Trophoblast cell (in vitro differentiated cells and primary cell): Measurements from ENCODE around the gene MILR1.
A peak's percentile ranks its signal among the peaks of the same experiment; 100 is the strongest.
"Not testable (repeated sequence)": the region's sequence is repeated elsewhere in the genome, so short reads cannot be mapped to it uniquely, and the experiment has no call there.

Experiments
- DNase-seq, 2 donors: peaks; one replicate each; pipeline ENCODE4 v3.0.0-alpha.2; 2016
- H2AFZ ChIP-seq: 2 replicates; pipeline ENCODE4 v1.6.1; 2013; ENCODE audit warnings: low read length, moderate library complexity, mild to moderate bottlenecking; ENCODE audit not compliant: insufficient read depth, poor library complexity
- H2AK5ac ChIP-seq: 2 replicates; pipeline ENCODE4 v1.6.1; 2013; ENCODE audit warnings: mild to moderate bottlenecking, low read length
- H2BK120ac ChIP-seq: 2 replicates; pipeline ENCODE4 v1.6.1; 2013; ENCODE audit warnings: low read length, mild to moderate bottlenecking, moderate library complexity; ENCODE audit not compliant: insufficient read depth, poor library complexity
- H2BK12ac ChIP-seq: 2 replicates; pipeline ENCODE4 v1.6.1; 2013; ENCODE audit warnings: mild to moderate bottlenecking, low read length, moderate library complexity
- H2BK5ac ChIP-seq: 2 replicates; pipeline ENCODE4 v1.6.1; 2013; ENCODE audit warnings: low read length, low read depth, moderate library complexity, mild to moderate bottlenecking; ENCODE audit not compliant: poor library complexity
- H3K14ac ChIP-seq: 2 replicates; pipeline ENCODE4 v1.6.1; 2013; ENCODE audit warnings: mild to moderate bottlenecking, low read length
- H3K18ac ChIP-seq: 2 replicates; pipeline ENCODE4 v1.6.1; 2013; ENCODE audit warnings: mild to moderate bottlenecking, low read length
- H3K23ac ChIP-seq: 2 replicates; pipeline ENCODE4 v1.6.1; 2013; ENCODE audit warnings: low read length
- H3K27ac ChIP-seq: 2 replicates; pipeline ENCODE4 v1.5.1; 2013; ENCODE audit warnings: low read depth, mild to moderate bottlenecking, inconsistent platforms, low read length, moderate library complexity
- H3K27me3 ChIP-seq: 2 replicates; pipeline ENCODE4 v1.6.1; 2013; ENCODE audit warnings: inconsistent platforms, mild to moderate bottlenecking, low read length, moderate library complexity; ENCODE audit not compliant: insufficient read depth
- H3K36me3 ChIP-seq, 2 experiments: 1 replicate in 1 of 2; 2 replicates in 1 of 2; pipeline ENCODE4 v1.6.1; 2013; ENCODE audit warnings: low read length in 2 of 2, mild to moderate bottlenecking in 2 of 2, moderate library complexity in 1 of 2; ENCODE audit not compliant: insufficient read depth in 2 of 2, control insufficient read depth in 1 of 2
- H3K4ac ChIP-seq: 2 replicates; pipeline ENCODE4 v1.6.1; 2013; ENCODE audit warnings: low read depth, mild to moderate bottlenecking, low read length, moderate library complexity
- H3K4me1 ChIP-seq, 2 experiments: 1 replicate in 1 of 2; 2 replicates in 1 of 2; pipeline ENCODE4 v1.6.1; 2013; ENCODE audit warnings: low read length in 2 of 2, mild to moderate bottlenecking in 2 of 2, moderate library complexity in 1 of 2; ENCODE audit not compliant: insufficient read depth in 2 of 2, control insufficient read depth in 1 of 2
- H3K4me2 ChIP-seq: 2 replicates; pipeline ENCODE4 v1.6.1; 2013; ENCODE audit warnings: inconsistent platforms, mild to moderate bottlenecking, low read length, moderate library complexity
- H3K4me3 ChIP-seq: 2 replicates; pipeline ENCODE4 v1.5.1; 2013; ENCODE audit warnings: mild to moderate bottlenecking, low read depth, low read length, inconsistent platforms
- H3K79me1 ChIP-seq: one replicate; pipeline ENCODE4 v1.6.1; 2013; ENCODE audit warnings: low read length
- H3K79me2 ChIP-seq: 2 replicates; pipeline ENCODE4 v1.6.1; 2013; ENCODE audit warnings: low read length, mild to moderate bottlenecking; ENCODE audit not compliant: control insufficient read depth, insufficient read depth, poor library complexity
- H3K9ac ChIP-seq: 2 replicates; pipeline ENCODE4 v1.6.1; 2013; ENCODE audit warnings: mild to moderate bottlenecking, low read length
- H3K9me3 ChIP-seq: 2 replicates; pipeline ENCODE4 v1.6.1; 2013; ENCODE audit warnings: low read depth, mild to moderate bottlenecking, control low read depth, inconsistent platforms, low read length; ENCODE audit not compliant: insufficient read depth
- H4K12ac ChIP-seq: 2 replicates; pipeline ENCODE4 v1.6.1; 2013; ENCODE audit warnings: low read depth, mild to moderate bottlenecking, low read length, moderate library complexity
- H4K8ac ChIP-seq: 2 replicates; pipeline ENCODE4 v1.6.1; 2013; ENCODE audit warnings: low read depth, mild to moderate bottlenecking, low read length, moderate library complexity
- H4K91ac ChIP-seq: one replicate; pipeline ENCODE4 v1.6.1; 2013; ENCODE audit warnings: low read depth, mild to moderate bottlenecking, low read length, moderate library complexity
- WGBS: extraction: QIAGEN DNeasy Blood & Tissue Kit; methylation state at CpG from one replicate; pipeline ENCODE4 v1.1.7; 2013; ENCODE audit warnings: missing lambda C conversion rate; ENCODE audit not compliant: insufficient read length, insufficient coverage; ENCODE audit errors: extremely low coverage; 5-methylcytosine and 5-hydroxymethylcytosine counted together

The MILR1 gene

DNA sequence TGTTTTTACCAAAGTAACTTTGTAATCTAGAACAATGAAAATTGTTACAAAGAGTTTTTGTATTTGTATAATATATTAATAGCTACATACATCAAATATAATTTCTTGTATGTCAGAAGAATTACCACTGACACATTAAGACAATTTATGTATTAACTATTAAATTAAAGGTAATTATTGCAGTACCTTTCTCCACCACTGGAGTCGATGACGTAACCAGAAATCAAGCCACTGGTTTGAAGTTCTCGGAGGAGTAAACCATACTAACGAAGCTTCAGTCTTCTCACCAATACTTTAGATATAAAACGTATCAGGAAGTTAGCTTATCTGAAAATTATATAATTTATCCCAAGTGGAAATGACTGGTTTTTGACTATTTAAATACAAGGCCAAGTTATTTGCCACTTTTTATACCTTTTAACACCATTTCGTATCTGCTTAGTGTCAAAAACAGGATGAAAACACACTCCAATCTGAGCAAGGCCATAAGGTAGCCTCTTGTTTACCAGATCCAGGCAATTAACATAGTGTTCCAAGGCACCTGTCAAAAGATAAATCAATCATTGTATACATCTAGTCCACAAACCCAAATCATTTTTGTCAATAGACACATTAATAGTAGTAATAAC is 43.7 kb downstream of the MILR1 start:
- Histone ChIP-seq H3K4me1 (peaks cover 2 to 3% of the 10 kb centered on the region in 2 experiments), H4K8ac (no peak overlapping the region), H3K79me2 (peaks cover 3% of the 10 kb centered on the region), H4K12ac (no peak overlapping the region), H3K23ac (no peak overlapping the region), H2AK5ac (no peak overlapping the region), H2AFZ (no peak overlapping the region), H3K4me3 (no peak overlapping the region), H3K4me2 (no peak overlapping the region), H2BK120ac (no peak overlapping the region), H3K36me3 (peaks cover 3 to 4% of the 10 kb centered on the region in 2 experiments), H2BK5ac (no peak overlapping the region), H3K9ac (no peak overlapping the region), H3K4ac (no peak overlapping the region), H3K9me3 (no peaks in the 10 kb centered on the region), H4K91ac (no peak overlapping the region), H3K18ac (no peak overlapping the region), H3K79me1 (peaks cover 4% of the 10 kb centered on the region), H3K14ac (no peak overlapping the region), H3K27ac (no peak overlapping the region), H2BK12ac (no peak overlapping the region), H3K27me3 (no peaks in the 10 kb centered on the region)
- DNase-seq: peak in 1 of 2 donors; percentile 79
- no CpG with 5 or more reads among the region's 6 CpGs for WGBS

GRCh38 chr17:64494121-64494520 is 45.2 kb downstream of the MILR1 start:
- H3K18ac ChIP-seq: no peak overlapping the region
- H4K8ac ChIP-seq: no peak overlapping the region
- no peak overlapping the region for H2AK5ac ChIP-seq
- no peak overlapping the region for H3K4ac ChIP-seq
- H3K27me3 ChIP-seq: no peaks in the 10 kb centered on the region
- peaks cover 2 to 3% of the 10 kb centered on the region in 2 experiments for H3K4me1 ChIP-seq
- H2BK120ac ChIP-seq: no peak overlapping the region
- peaks cover 3 to 4% of the 10 kb centered on the region in 2 experiments for H3K36me3 ChIP-seq
- no peak overlapping the region for H4K91ac ChIP-seq
- no peak overlapping the region for H2BK12ac ChIP-seq
- H3K79me1 ChIP-seq: peaks cover 4% of the 10 kb centered on the region
- WGBS: no CpG with 5 or more reads among the region's 2 CpGs
- no peak overlapping the region for H3K9ac ChIP-seq
- no peak overlapping the region for H3K14ac ChIP-seq
- no peak overlapping the region for H2BK5ac ChIP-seq
- H3K79me2 ChIP-seq: peaks cover 3% of the 10 kb centered on the region
- H4K12ac ChIP-seq: no peak overlapping the region
- H2AFZ ChIP-seq: no peak overlapping the region
- H3K23ac ChIP-seq: no peak overlapping the region
- H3K4me2 ChIP-seq: no peak overlapping the region
- DNase-seq: no peak
- no peak overlapping the region for H3K4me3 ChIP-seq
- H3K9me3 ChIP-seq: no peaks in the 10 kb centered on the region
- H3K27ac ChIP-seq: no peak overlapping the region

DNA sequence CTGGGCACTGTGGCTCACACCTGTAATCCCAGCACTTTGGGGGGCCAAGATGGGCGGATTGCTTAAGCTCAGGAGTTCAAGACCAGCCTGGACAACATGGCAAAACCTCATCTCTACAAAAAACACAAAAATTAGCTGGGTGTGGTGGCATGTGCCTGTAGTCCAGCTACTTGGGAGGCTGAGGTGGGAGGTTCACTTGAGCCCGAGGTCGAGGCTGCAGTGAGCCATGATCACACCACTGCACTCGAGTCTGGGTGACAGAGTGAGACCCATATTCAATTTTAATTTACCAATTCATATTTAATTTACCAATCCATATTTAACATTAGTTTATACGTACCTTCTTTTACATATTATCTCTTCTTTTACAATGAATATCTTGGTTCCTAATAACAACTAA is 46.4 kb downstream of the MILR1 start:
- not testable (repeated sequence) for H2BK5ac ChIP-seq, H2AFZ ChIP-seq, H3K4me2 ChIP-seq, H3K27ac ChIP-seq, DNase-seq, H3K18ac ChIP-seq, H2BK12ac ChIP-seq, H3K4me1 ChIP-seq, H2AK5ac ChIP-seq, H3K79me1 ChIP-seq, H3K23ac ChIP-seq, H3K79me2 ChIP-seq, H3K4ac ChIP-seq, H3K4me3 ChIP-seq, H2BK120ac ChIP-seq, H4K91ac ChIP-seq, H3K27me3 ChIP-seq, H4K8ac ChIP-seq, H3K9ac ChIP-seq, H3K36me3 ChIP-seq, H4K12ac ChIP-seq, H3K14ac ChIP-seq, H3K9me3 ChIP-seq
- 100% methylated on average over 1 of the region's 5 CpGs for WGBS

DNA sequence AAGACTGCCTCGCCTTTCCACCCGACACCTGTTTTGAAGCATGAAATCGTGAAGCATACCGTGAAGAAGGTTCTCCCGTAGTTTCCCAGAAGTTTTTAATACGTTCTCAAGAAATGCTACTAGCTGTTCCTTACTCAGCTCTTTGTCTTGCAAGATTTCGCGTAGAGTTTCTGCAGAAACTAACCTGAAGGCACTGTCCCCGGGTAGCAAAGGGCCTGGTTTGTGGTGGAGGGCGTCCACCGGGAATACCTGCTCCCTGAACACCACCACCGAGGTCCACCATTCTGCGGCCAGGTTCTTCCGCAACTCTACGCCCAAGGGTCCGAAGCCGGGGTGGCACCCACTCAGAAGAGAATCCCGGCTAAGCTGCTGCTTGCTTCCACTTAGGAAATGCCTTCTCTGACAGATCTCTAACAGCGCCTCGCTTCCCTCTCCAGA is 47.5 kb downstream of the MILR1 start:
- peaks cover 4 to 16% of the 10 kb centered on the region in 2 experiments for H3K36me3 ChIP-seq

More for the DNA sequence above, 47.5 kb downstream of the MILR1 start:
- H4K91ac ChIP-seq: no peak overlapping the region
- H3K4me1 ChIP-seq: peaks cover 2 to 3% of the 10 kb centered on the region in 2 experiments
- peaks cover 4% of the 10 kb centered on the region for H3K79me1 ChIP-seq
- peak overlapping the region; percentile 30 for H4K8ac ChIP-seq
- H3K27me3 ChIP-seq: no peaks in the 10 kb centered on the region
- H3K9ac ChIP-seq: peak overlapping the region; percentile 66
- peak overlapping the region; percentile 11 for H3K27ac ChIP-seq
- peak overlapping the region; percentile 27 for H3K4ac ChIP-seq
- no peaks in the 10 kb centered on the region for H3K9me3 ChIP-seq
- DNase-seq: peak in 1 of 2 donors; percentile 42
- H2BK5ac ChIP-seq: no peak overlapping the region
- peak overlapping the region; percentile 26 for H3K14ac ChIP-seq
- H3K18ac ChIP-seq: peak overlapping the region; percentile 30
- no peak overlapping the region for H2AK5ac ChIP-seq
- peak overlapping the region; percentile 4 for H4K12ac ChIP-seq
- peaks cover 3% of the 10 kb centered on the region for H3K79me2 ChIP-seq
- peak overlapping the region; percentile 24 for H2AFZ ChIP-seq
- no peak overlapping the region for H3K23ac ChIP-seq
- peak overlapping the region; percentile 77 for H3K4me3 ChIP-seq
- peak overlapping the region; percentile 76 for H3K4me2 ChIP-seq
- no CpG with 5 or more reads among the region's 20 CpGs for WGBS
- H2BK120ac ChIP-seq: no peak overlapping the region
- H2BK12ac ChIP-seq: no peak overlapping the region
